22Rv1 (cell line): ENCODE measurements around the gene MAP3K5.

Experiments
- ZFX ChIP-seq: fragments of 450-650 bp; IDR thresholded peaks from 2 replicates; pipeline ENCODE4 v1.6.1; 2017; ENCODE audit warnings: antibody characterized with exemption, borderline replicate concordance
- TF ChIP-seq, protein P1 (sequence below): fragments of 450-650 bp; IDR thresholded peaks from 2 replicates; pipeline ENCODE4 v1.5.1; 2017; ENCODE audit warnings: mild to moderate bottlenecking

- TF ChIP-seq, protein P1, sequence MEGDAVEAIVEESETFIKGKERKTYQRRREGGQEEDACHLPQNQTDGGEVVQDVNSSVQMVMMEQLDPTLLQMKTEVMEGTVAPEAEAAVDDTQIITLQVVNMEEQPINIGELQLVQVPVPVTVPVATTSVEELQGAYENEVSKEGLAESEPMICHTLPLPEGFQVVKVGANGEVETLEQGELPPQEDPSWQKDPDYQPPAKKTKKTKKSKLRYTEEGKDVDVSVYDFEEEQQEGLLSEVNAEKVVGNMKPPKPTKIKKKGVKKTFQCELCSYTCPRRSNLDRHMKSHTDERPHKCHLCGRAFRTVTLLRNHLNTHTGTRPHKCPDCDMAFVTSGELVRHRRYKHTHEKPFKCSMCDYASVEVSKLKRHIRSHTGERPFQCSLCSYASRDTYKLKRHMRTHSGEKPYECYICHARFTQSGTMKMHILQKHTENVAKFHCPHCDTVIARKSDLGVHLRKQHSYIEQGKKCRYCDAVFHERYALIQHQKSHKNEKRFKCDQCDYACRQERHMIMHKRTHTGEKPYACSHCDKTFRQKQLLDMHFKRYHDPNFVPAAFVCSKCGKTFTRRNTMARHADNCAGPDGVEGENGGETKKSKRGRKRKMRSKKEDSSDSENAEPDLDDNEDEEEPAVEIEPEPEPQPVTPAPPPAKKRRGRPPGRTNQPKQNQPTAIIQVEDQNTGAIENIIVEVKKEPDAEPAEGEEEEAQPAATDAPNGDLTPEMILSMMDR, result no peak
- no peak for TF ChIP-seq ZFX
Observed at GRCh38 chr6:136840276-136841001, 48.2 kb upstream of the MAP3K5 start.
